ENCODE results near the gene ARID3A. TPM values are rescaled to one million over a fixed set of nuclear protein-coding genes. Genes with fewer than 3 reads are reported as not detected.

Gene ARID3A
- total RNA-seq, 4 donors from 2014 or later = 5.5 to 13.9 (median 9.2) TPM

DNA sequence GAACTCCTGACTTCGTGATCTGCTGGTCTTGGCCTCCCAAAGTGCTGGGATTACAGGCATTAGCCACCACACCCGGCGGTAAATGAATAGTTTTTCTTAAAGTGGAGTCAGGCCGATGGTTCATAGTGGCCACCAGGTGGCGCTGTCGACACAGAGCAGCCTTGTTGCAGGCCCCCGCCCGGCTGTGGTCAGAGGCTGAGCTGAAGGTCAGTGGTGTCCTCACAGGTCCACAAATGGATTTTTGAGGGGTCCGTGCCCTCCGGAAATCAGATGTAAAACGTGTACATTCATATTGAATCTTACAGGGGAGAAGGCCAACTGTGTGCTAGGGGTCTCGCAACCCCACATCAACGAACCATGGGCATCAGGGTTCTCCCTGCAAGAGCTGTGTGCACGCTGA lies 44.9 kb downstream of the ARID3A start:
- TF ChIP-seq, protein P1, sequence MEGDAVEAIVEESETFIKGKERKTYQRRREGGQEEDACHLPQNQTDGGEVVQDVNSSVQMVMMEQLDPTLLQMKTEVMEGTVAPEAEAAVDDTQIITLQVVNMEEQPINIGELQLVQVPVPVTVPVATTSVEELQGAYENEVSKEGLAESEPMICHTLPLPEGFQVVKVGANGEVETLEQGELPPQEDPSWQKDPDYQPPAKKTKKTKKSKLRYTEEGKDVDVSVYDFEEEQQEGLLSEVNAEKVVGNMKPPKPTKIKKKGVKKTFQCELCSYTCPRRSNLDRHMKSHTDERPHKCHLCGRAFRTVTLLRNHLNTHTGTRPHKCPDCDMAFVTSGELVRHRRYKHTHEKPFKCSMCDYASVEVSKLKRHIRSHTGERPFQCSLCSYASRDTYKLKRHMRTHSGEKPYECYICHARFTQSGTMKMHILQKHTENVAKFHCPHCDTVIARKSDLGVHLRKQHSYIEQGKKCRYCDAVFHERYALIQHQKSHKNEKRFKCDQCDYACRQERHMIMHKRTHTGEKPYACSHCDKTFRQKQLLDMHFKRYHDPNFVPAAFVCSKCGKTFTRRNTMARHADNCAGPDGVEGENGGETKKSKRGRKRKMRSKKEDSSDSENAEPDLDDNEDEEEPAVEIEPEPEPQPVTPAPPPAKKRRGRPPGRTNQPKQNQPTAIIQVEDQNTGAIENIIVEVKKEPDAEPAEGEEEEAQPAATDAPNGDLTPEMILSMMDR (IDR thresholded peaks at IDR 0.05; ENCODE audit: low read depth) = no peak

DNA sequence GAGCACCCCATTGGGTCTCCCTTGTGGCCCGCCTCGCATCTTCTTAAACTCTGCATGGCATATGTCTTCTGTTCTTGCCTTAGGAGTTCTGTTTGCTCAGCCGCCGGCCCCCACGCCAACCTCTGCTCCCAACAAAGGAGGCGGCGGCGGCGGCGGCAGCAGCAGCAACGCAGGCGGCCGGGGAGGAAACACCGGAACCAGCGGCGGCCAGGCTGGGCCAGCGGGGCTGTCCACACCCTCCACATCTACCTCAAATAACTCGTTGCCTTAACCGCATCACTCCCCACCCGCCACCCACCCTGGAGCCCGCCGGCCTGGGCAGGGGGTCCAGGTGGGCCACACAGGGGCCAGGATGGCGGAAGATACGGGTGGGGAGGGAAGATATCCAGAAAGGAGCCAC lies 46.0 kb downstream of the ARID3A start:
- TF ChIP-seq, protein P1 (IDR thresholded peaks at IDR 0.05; ENCODE audit: low read depth) = no peak

DNA sequence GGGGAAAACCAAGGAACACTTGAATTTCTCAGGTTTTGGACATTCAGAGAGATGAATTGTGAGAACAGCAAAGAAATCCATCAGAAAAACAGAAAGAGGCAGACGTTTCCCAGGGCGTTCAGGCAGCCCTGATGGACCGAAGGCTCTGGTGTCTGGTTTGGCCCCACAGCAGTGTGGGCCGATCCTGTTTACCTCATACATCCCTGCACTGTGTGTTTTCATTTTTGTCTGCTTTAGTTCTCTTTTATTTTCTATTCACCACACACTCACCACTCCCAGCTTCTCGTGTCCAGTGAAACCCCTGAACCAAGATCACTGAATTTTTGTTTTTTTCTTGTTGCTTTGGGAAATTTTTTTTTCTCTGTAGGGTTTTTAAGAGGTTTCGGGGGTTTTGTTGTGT lies 46.4 kb downstream of the ARID3A start:
- TF ChIP-seq, protein P1 (IDR thresholded peaks at IDR 0.05; ENCODE audit: low read depth) = no peak

DNA sequence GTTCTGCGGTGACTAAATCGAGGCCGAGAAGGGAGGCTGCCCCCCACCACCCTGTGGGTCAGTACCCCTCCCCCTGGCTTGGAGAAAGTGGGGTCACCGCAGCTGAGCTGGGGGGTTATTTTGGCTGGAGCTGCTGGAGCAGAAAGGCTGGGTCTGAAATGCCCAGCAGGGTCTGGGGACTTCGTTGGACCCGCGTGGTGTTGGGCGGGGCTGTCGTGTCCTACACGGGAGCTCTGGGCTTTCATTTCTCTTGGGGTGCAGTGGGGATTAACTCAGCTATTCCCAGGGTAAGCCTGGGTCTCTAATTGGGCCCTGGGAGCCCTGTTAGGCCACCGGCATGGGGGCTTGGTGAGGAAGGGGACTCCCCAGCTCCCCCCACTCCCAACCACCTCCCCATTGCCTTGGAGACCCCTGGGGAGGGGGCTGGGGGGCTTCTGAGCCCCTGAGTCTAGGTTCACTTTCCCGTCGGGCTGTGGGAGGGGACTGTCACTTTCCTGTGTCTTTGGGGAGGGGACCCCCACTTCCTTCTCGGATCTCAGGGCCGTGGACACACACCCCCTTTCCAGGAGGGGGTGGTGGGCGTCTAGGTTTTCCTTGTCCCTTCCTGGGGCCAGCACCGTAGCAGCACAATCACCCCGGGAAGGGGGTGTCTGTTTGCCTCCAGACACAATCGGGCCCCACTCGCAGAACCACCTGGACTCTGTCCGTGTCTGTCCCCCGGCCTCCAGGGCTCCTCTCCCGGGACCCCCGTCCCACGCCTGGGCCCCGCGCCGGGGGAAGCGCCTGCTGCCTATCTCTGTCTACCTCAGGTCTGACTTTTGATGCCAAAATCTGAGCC lies 48.1 kb downstream of the ARID3A start:
- TF ChIP-seq, protein P1 (IDR thresholded peaks at IDR 0.05; ENCODE audit: low read depth) = no peak

DNA sequence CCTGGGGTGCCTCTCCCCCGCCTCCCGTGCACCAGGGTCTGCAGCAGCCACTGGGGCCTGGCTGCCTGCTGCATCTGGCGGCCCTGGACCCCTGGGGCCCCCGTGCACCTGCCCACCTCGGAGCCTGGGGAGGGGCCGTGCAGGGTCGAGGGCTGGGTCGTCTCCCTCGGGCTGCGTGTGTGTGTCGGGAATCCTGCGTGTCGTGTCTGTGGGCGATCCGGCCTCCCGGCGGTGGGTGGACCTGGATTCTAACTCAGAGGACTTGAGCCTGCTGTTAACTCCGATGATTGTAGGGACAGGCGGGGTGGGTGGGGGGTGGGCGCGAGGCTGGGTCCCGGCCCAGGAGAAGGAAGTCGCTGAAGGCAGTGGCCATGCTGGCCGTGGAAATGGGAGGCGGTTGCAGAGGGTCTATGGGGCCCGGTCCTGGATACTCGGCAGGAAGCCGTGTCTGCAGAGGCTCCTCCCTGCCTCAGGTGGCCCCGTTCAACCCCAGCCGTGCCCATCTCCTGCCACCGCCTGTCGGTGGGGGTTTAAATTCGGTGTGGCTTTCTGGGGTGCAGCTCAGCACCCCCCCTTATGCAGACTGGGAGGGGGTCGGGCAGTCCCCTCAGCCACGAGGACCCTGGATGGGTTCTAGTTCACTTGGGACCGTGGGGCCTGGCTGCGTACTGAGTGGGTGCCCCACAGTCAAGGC lies 48.9 kb downstream of the ARID3A start:
- TF ChIP-seq, protein P1 (IDR thresholded peaks at IDR 0.05; ENCODE audit: low read depth) = no peak

DNA sequence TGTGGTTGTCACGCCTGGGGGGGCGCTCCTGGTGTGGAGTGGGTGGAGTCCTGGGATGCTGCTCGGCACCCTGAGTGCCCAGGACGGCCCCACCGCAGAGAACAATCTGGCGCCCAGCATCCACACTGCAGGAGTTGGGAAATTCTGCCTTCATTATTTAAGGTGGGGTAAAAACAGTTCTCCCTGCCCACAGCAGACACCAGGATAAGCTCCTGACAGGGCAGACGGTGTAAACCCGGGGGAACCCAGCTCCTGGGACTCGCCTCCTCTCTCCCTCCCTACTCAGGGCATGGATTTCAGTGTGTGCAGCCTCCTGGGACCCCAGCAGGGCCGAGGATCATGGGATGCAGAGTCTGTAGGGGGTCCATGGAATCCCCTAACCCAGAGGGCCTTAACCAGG lies 50.6 kb downstream of the ARID3A start:
- TF ChIP-seq, protein P1 (IDR thresholded peaks at IDR 0.05; ENCODE audit: low read depth) = no peak

DNA sequence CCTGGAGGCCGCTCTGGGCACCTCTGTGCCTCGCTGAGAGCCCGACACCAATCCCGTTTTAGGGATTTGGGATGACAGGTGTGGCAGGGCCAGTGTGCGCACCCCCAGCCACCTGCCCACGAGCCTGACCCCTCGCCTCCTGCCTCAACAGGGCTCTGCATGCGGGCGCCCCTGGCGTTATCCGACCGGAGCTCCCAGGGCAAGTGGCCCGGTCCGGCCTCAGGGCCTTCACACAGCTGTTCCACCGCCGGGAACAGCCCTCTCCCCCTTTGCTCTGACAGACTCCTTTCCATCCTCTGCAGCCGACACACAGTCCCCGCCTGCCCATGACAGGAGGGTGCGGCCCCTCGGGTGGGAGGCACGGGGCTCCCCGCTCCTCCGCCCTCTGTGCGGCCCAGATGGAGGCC lies 51.2 kb downstream of the ARID3A start:
- TF ChIP-seq, protein P1 (IDR thresholded peaks at IDR 0.05; ENCODE audit: low read depth) = no peak

Data from subcutaneous adipose tissue (tissue), 4 donors.